ENCODE measurements around the gene RETREG3. TPM values are rescaled to one million over a fixed set of nuclear protein-coding genes. Genes with fewer than 3 reads are reported as not detected.

Gene RETREG3
- 55.3 and 58.7 TPM in 2 replicates for total RNA-seq
- polyA plus RNA-seq: 36.3 TPM in 2 replicates

GRCh38 chr17:42609182-42609813 is at the start of gene RETREG3, which contains the start of gene TUBG1:
Gene RETREG3 (minus strand): TSS chr17:42609374. CDS start chr17:42609324, 50 bp downstream.
Gene TUBG1 (plus strand): TSS chr17:42609683. CDS start chr17:42609738, 55 bp downstream.
- Histone ChIP-seq H3K4me3 (peak within 1 kb of the TSS; percentile 84), H4K20me1 (ENCODE audit: insufficient read depth, poor library complexity, severe bottlenecking) (peaks cover 34% of the 10 kb centered on the region), H3K9me2 (replicated peaks; ENCODE audit: insufficient read depth) (no peaks in the 10 kb centered on the region), H3K79me2 (peaks cover 55% of the 10 kb centered on the region), H3K4me2 (peak within 1 kb of the TSS; percentile 89), H3K9me3 (ENCODE audit: low read depth) (no peaks in the 10 kb centered on the region), H3K4me1 (ENCODE audit: insufficient read depth) (peaks cover 24% of the 10 kb centered on the region), H3K27me3 (no peaks in the 10 kb centered on the region), H3K27ac (peak within 1 kb of the TSS; percentile 97), H2AFZ (peak within 1 kb of the TSS; percentile 34), H3K36me3 (replicated peaks; ENCODE audit: insufficient read depth, low read depth) (no peaks in the 10 kb centered on the region)
- TF ChIP-seq CTCF (IDR thresholded peaks at IDR 0.05; ENCODE audit: poor library complexity) (peak; percentile 38), EZH2phosphoT487 (IDR thresholded peaks at IDR 0.05; ENCODE audit: low read depth, severe bottlenecking, unreplicated experiment) (no peak)
- WGBS (ENCODE audit: low lambda C conversion rate, missing lambda C conversion rate): 1% methylated on average over 59 of the region's 66 CpGs
- DNase-seq (ENCODE audit: low spot score): peak; percentile 100

GRCh38 chr17:42657824-42658588 is 48.8 kb upstream of the RETREG3 start:
- no peak for DNase-seq (ENCODE audit: low spot score)
- Histone ChIP-seq H3K9me3 (ENCODE audit: low read depth) (no peaks in the 10 kb centered on the region), H3K9me2 (replicated peaks; ENCODE audit: insufficient read depth) (no peaks in the 10 kb centered on the region), H3K27ac (no peak overlapping the region), H3K79me2 (peaks cover 7% of the 10 kb centered on the region), H3K4me3 (no peak overlapping the region), H3K4me2 (no peak overlapping the region), H4K20me1 (ENCODE audit: insufficient read depth, poor library complexity, severe bottlenecking) (no peaks in the 10 kb centered on the region), H3K36me3 (replicated peaks; ENCODE audit: insufficient read depth, low read depth) (no peaks in the 10 kb centered on the region), H3K27me3 (no peaks in the 10 kb centered on the region), H2AFZ (no peak overlapping the region), H3K4me1 (ENCODE audit: insufficient read depth) (peaks cover 17% of the 10 kb centered on the region)
- TF ChIP-seq EZH2 (IDR thresholded peaks at IDR 0.05; ENCODE audit: borderline replicate concordance) (no peak), CTCF (IDR thresholded peaks at IDR 0.05; ENCODE audit: poor library complexity) (no peak), EZH2phosphoT487 (IDR thresholded peaks at IDR 0.05; ENCODE audit: low read depth, severe bottlenecking, unreplicated experiment) (no peak)
- 92% methylated on average over 9 of the region's 9 CpGs for WGBS (ENCODE audit: low lambda C conversion rate, missing lambda C conversion rate)

GRCh38 chr17:42655528-42655927 is 46.4 kb upstream of the RETREG3 start:
- Histone ChIP-seq H2AFZ (no peak overlapping the region), H3K79me2 (peaks cover 3% of the 10 kb centered on the region), H3K27ac (no peak overlapping the region), H3K4me3 (no peak overlapping the region), H3K27me3 (no peaks in the 10 kb centered on the region), H4K20me1 (ENCODE audit: insufficient read depth, poor library complexity, severe bottlenecking) (no peaks in the 10 kb centered on the region), H3K9me2 (replicated peaks; ENCODE audit: insufficient read depth) (no peaks in the 10 kb centered on the region), H3K9me3 (ENCODE audit: low read depth) (no peaks in the 10 kb centered on the region), H3K36me3 (replicated peaks; ENCODE audit: insufficient read depth, low read depth) (no peaks in the 10 kb centered on the region), H3K4me1 (ENCODE audit: insufficient read depth) (peaks cover 12% of the 10 kb centered on the region), H3K4me2 (no peak overlapping the region)
- WGBS (ENCODE audit: low lambda C conversion rate, missing lambda C conversion rate): 61% methylated on average over 2 of the region's 2 CpGs
- TF ChIP-seq EZH2phosphoT487 (IDR thresholded peaks at IDR 0.05; ENCODE audit: low read depth, severe bottlenecking, unreplicated experiment) (no peak), CTCF (IDR thresholded peaks at IDR 0.05; ENCODE audit: poor library complexity) (no peak), EZH2 (IDR thresholded peaks at IDR 0.05; ENCODE audit: borderline replicate concordance) (no peak)
- no peak for DNase-seq (ENCODE audit: low spot score)

Data from hepatocyte (in vitro differentiated cells).